ENCODE data around the gene SLC6A7.

- TF ChIP-seq POLR2A (IDR thresholded peaks at IDR 0.05; ENCODE audit: low read depth, low read length) (no peak), TAF1 (IDR thresholded peaks at IDR 0.05; ENCODE audit: low read depth, low read length) (no peak), POLR2AphosphoS5 (IDR thresholded peaks at IDR 0.05; ENCODE audit: low read depth, low read length) (no peak)
Observed at GRCh38 chr5:150161242-150162141, 28.4 kb upstream of the SLC6A7 start.
